Right lobe of liver (tissue), 6 donors: Measurements from ENCODE around the gene GALNT11. TPM values are rescaled to one million over a fixed set of nuclear protein-coding genes. Genes with fewer than 3 reads are reported as not detected.

ENCODE experiments used
- ATAC-seq, 4 donors: fragments of 200-7000 bp; cut with Tn5 transposase; one replicate each; pipeline ENCODE4 v1.9.1; 2020; ENCODE audit warnings: mild to moderate bottlenecking in 4 of 4, moderate library complexity in 4 of 4
- DNase-seq, 3 donors: peaks; one replicate each; pipeline ENCODE4 v3.0.0-alpha.2; 2020
- H3K27ac ChIP-seq, 3 donors: fragments of 200-600 bp; one replicate each; pipeline ENCODE4 v1.8.0; 2022
- H3K27me3 ChIP-seq, 2 donors: fragments of 200-600 bp; one replicate each; pipeline ENCODE4 v1.8.0; 2022
- H3K36me3 ChIP-seq, 4 donors: fragments of 200-600 bp; sonication (generic) in 1 of 4; one replicate each; pipeline versions ENCODE4 v1.5.1 to v1.8.0; 2017 to 2022; ENCODE audit warnings: control low read depth in 1 of 4
- H3K4me1 ChIP-seq, 4 donors: fragments of 200-600 bp; sonication (generic) in 1 of 4; one replicate each; pipeline versions ENCODE4 v1.5.1 to v1.8.0; 2017 to 2022; ENCODE audit warnings: control low read depth in 1 of 4
- H3K4me3 ChIP-seq, 3 donors: fragments of 200-600 bp; one replicate each; pipeline ENCODE4 v1.8.0; 2022
- H3K9me3 ChIP-seq, 4 donors: fragments of 200-600 bp; sonication (generic) in 1 of 4; one replicate each; pipeline versions ENCODE4 v1.5.1 to v1.8.0; 2017 to 2022; ENCODE audit warnings: control low read depth in 1 of 4
- CTCF ChIP-seq, 4 donors: fragments of 200-600 bp in 3 of 4; fragments of 450-650 bp in 1 of 4; IDR thresholded peaks; one replicate each; pipeline versions ENCODE4 v1.5.1 to v1.8.0; 2016 to 2022; ENCODE audit warnings: antibody characterized with exemption in 4 of 4, mild to moderate bottlenecking in 2 of 4
- POLR2A ChIP-seq: fragments of 450-650 bp; IDR thresholded peaks from one replicate; pipeline ENCODE4 v1.6.1; 2017; ENCODE audit warnings: antibody characterized with exemption, mild to moderate bottlenecking
- WGBS: methylation state at CpG from one replicate; pipeline ENCODE4 v1.1.6; 2018; ENCODE audit warnings: low coverage, low lambda C conversion rate; ENCODE audit not compliant: insufficient coverage; ENCODE audit errors: missing lambda C conversion rate; 5-methylcytosine and 5-hydroxymethylcytosine counted together
- intact Hi-C, 2 donors: fragments of 100-400 bp; cut with DNase I; formaldehyde crosslinking; loops; one replicate each; pipeline versions ENCODE4 v1.11.2 to v1.14.1; 2022
- total RNA-seq, 6 experiments: library from RNA; depleted of rRNA in 2 of 6; stranded (reverse); fragments of >200 nt in 2 of 6; fragmentation: NEBNext Ultra II Directional in 3 of 6; extraction: Animal tissue kit (Norgen Biotek cat#: 25700) in 3 of 6; gene quantifications; one replicate each; pipeline versions ENCODE4 v1.1.0 to v1.2.4, GENCODE V29; 2016 to 2023
- donor health status: DM: no; HTN: yes; CAD: no.
- donor health status: DM: no; HTN: no; CAD: no.
- donor health status: DM: no; HTN: no; CAD: no.
- donor health status: DM: no; HTN: yes; CAD: no.
- donor health status: DM: no; HTN: yes; CAD: no.

GALNT11 gene
- total RNA-seq, 6 experiments from 2014 or later, result 12.0 to 21.7 (median 14.7) TPM

- Histone ChIP-seq H3K36me3 (peaks cover 0 to 36% (median 6%) of the 10 kb centered on the region in 4 donors), H3K9me3 (no peaks in the 10 kb centered on the region), H3K4me3 (no peak overlapping the region), H3K27me3 (no peaks in the 10 kb centered on the region), H3K27ac (no peak overlapping the region), H3K4me1 (no peaks in the 10 kb centered on the region)
- ATAC-seq, result no peak
- 78% methylated on average over 4 of the region's 7 CpGs for WGBS
- intact Hi-C loops, result no loop called here
- TF ChIP-seq POLR2A (no peak), CTCF (IDR thresholded peaks at IDR 0.05) (no peak)
- no peak for DNase-seq
Measured at GRCh38 chr7:152126741-152127140, 101.3 kb downstream of the GALNT11 start.

GRCh38 chr7:152127229-152127628 is 101.8 kb downstream of the GALNT11 start:
- 87% methylated on average over 7 of the region's 19 CpGs for WGBS
- TF ChIP-seq CTCF (IDR thresholded peaks at IDR 0.05), result no peak
- TF ChIP-seq POLR2A, result no peak
- Histone ChIP-seq H3K4me3 (no peak overlapping the region), H3K27me3 (no peaks in the 10 kb centered on the region), H3K36me3 (peaks cover 0 to 34% (median 1%) of the 10 kb centered on the region in 4 donors), H3K27ac (no peak overlapping the region), H3K9me3 (no peaks in the 10 kb centered on the region), H3K4me1 (no peaks in the 10 kb centered on the region)
- DNase-seq (no peak), ATAC-seq (peak in 1 of 4 donors; percentile 15)
- intact Hi-C loops, result no loop called here

GRCh38 chr7:152128252-152128651 is 102.8 kb downstream of the GALNT11 start:
- WGBS, result 97% methylated on average over 15 of the region's 20 CpGs
- Histone ChIP-seq H3K9me3 (no peaks in the 10 kb centered on the region), H3K36me3 (peaks cover 0 to 39% (median 0%) of the 10 kb centered on the region in 4 donors), H3K27ac (no peak overlapping the region), H3K27me3 (no peaks in the 10 kb centered on the region), H3K4me3 (no peak overlapping the region), H3K4me1 (no peaks in the 10 kb centered on the region)
- no peak for TF ChIP-seq POLR2A
- TF ChIP-seq CTCF (IDR thresholded peaks at IDR 0.05), result no peak
- DNase-seq (no peak), ATAC-seq (no peak)
- intact Hi-C loops, result no loop called here

GRCh38 chr7:152128741-152129461 is 103.4 kb downstream of the GALNT11 start:
- H3K4me1 ChIP-seq, result no peaks in the 10 kb centered on the region
- H3K27ac ChIP-seq, result no peak overlapping the region
- no peak for ATAC-seq
- intact Hi-C loops, result no loop called here
- no peak for TF ChIP-seq CTCF (IDR thresholded peaks at IDR 0.05)
- no peak for TF ChIP-seq POLR2A
- no peak for DNase-seq
- no peaks in the 10 kb centered on the region for H3K9me3 ChIP-seq
- WGBS, result 95% methylated on average over 18 of the region's 60 CpGs
- no peak overlapping the region for H3K4me3 ChIP-seq
- peaks cover 0 to 35% (median 0%) of the 10 kb centered on the region in 4 donors for H3K36me3 ChIP-seq
- H3K27me3 ChIP-seq, result no peaks in the 10 kb centered on the region
